Neuronal stem cell (in vitro differentiated cells): ENCODE data around the gene PCDHA9.
A peak's percentile ranks its signal among the peaks of the same experiment; 100 is the strongest.
"Not testable (repeated sequence)": the region's sequence is repeated elsewhere in the genome, so short reads cannot be mapped to it uniquely, and the experiment has no call there.

Source experiments
- DNase-seq: peaks from one replicate; pipeline ENCODE4 v3.0.0-alpha.2; 2013; ENCODE audit warnings: low spot score
- H2AFZ ChIP-seq: one replicate; pipeline ENCODE4 v1.6.1; 2013; ENCODE audit warnings: mild to moderate bottlenecking, low read length, inconsistent platforms
- H2AK5ac ChIP-seq: 2 replicates; pipeline ENCODE4 v1.6.1; 2013; ENCODE audit warnings: low read depth, mild to moderate bottlenecking, inconsistent platforms, low read length, moderate library complexity, mixed read lengths
- H2BK120ac ChIP-seq: 2 replicates; pipeline ENCODE4 v1.6.1; 2013; ENCODE audit warnings: low read depth, mild to moderate bottlenecking, inconsistent platforms, low read length, moderate library complexity, mixed read lengths
- H2BK12ac ChIP-seq: one replicate; pipeline ENCODE4 v1.6.1; 2013; ENCODE audit warnings: low read length, inconsistent platforms
- H2BK15ac ChIP-seq: 2 replicates; pipeline ENCODE4 v1.6.1; 2013; ENCODE audit warnings: mild to moderate bottlenecking, low read length, inconsistent platforms, mixed read lengths
- H2BK5ac ChIP-seq: one replicate; pipeline ENCODE4 v1.6.1; 2013; ENCODE audit warnings: inconsistent platforms, mild to moderate bottlenecking, low read length, moderate library complexity
- H3K14ac ChIP-seq: one replicate; pipeline ENCODE4 v1.6.1; 2013; ENCODE audit warnings: low read length, inconsistent platforms
- H3K18ac ChIP-seq: 2 replicates; pipeline ENCODE4 v1.6.1; 2013; ENCODE audit warnings: low read length, inconsistent platforms
- H3K23ac ChIP-seq: 2 replicates; pipeline ENCODE4 v1.6.1; 2013; ENCODE audit warnings: low read depth, mild to moderate bottlenecking, mixed read lengths, low read length, inconsistent platforms; ENCODE audit not compliant: poor library complexity
- H3K27ac ChIP-seq: replicated peaks from 3 replicates; pipeline ENCODE4 v1.5.1; 2013; ENCODE audit warnings: low read length, inconsistent platforms
- H3K27me3 ChIP-seq, 3 experiments: 2 replicates each; pipeline ENCODE4 v1.6.1; 2013; ENCODE audit warnings: low read length in 3 of 3, mild to moderate bottlenecking in 2 of 3, inconsistent platforms in 1 of 3, low read depth in 1 of 3, mixed read lengths in 1 of 3, moderate library complexity in 1 of 3; ENCODE audit not compliant: control insufficient read depth in 3 of 3, insufficient read depth in 3 of 3
- H3K36me3 ChIP-seq, 2 donors: replicated peaks in 1 of 2; 2 replicates each; pipeline ENCODE4 v1.6.1; 2013; ENCODE audit warnings: low read length in 2 of 2; ENCODE audit not compliant: control insufficient read depth in 2 of 2, insufficient read depth in 2 of 2
- H3K4ac ChIP-seq: 2 replicates; pipeline ENCODE4 v1.6.1; 2013; ENCODE audit warnings: inconsistent platforms, mild to moderate bottlenecking, low read length, moderate library complexity
- H3K4me1 ChIP-seq, 2 donors: 1 replicate in 1 of 2; 2 replicates in 1 of 2; pipeline ENCODE4 v1.6.1; 2013; ENCODE audit warnings: low read length in 2 of 2, low read depth in 1 of 2; ENCODE audit not compliant: control insufficient read depth in 2 of 2, insufficient read depth in 1 of 2
- H3K4me2 ChIP-seq: one replicate; pipeline ENCODE4 v1.6.1; 2013; ENCODE audit warnings: mild to moderate bottlenecking, low read length, inconsistent platforms; ENCODE audit not compliant: insufficient read depth, poor library complexity, severe bottlenecking
- H3K4me3 ChIP-seq, 2 donors: 2 replicates each; pipeline ENCODE4 v1.5.1; 2013; ENCODE audit warnings: low read length in 2 of 2, mild to moderate bottlenecking in 2 of 2, inconsistent platforms in 1 of 2, moderate library complexity in 1 of 2
- H3K79me1 ChIP-seq: one replicate; pipeline ENCODE4 v1.6.1; 2013; ENCODE audit warnings: low read depth, mild to moderate bottlenecking, inconsistent platforms, low read length, moderate library complexity
- H3K9ac ChIP-seq: one replicate; pipeline ENCODE4 v1.6.1; 2013; ENCODE audit warnings: mild to moderate bottlenecking, low read depth, low read length, inconsistent platforms; ENCODE audit not compliant: poor library complexity
- H3K9me3 ChIP-seq, 2 donors: replicated peaks in 1 of 2; 2 replicates each; pipeline versions ENCODE3 to v1.6.1; 2013; ENCODE audit warnings: low read length in 2 of 2, mild to moderate bottlenecking in 2 of 2, inconsistent platforms in 1 of 2, low read depth in 1 of 2, mixed read lengths in 1 of 2, moderate library complexity in 1 of 2; ENCODE audit not compliant: control insufficient read depth in 2 of 2, insufficient read depth in 1 of 2
- H4K8ac ChIP-seq: one replicate; pipeline ENCODE4 v1.6.1; 2013; ENCODE audit warnings: low read depth, mild to moderate bottlenecking, inconsistent platforms, low read length, moderate library complexity
- H4K91ac ChIP-seq: one replicate; pipeline ENCODE4 v1.6.1; 2013; ENCODE audit warnings: low read length, low read depth, mild to moderate bottlenecking, inconsistent platforms; ENCODE audit not compliant: poor library complexity
- WGBS, 2 donors: extraction: QIAGEN DNeasy Blood & Tissue Kit; methylation state at CpG; one replicate each; pipeline ENCODE4 v1.1.7; 2013; ENCODE audit warnings: missing lambda C conversion rate in 2 of 2, mixed read lengths in 1 of 2; ENCODE audit not compliant: insufficient read length in 2 of 2, insufficient replicate concordance in 1 of 2; ENCODE audit errors: extremely low coverage in 2 of 2; 5-methylcytosine and 5-hydroxymethylcytosine counted together

The PCDHA9 gene

DNA sequence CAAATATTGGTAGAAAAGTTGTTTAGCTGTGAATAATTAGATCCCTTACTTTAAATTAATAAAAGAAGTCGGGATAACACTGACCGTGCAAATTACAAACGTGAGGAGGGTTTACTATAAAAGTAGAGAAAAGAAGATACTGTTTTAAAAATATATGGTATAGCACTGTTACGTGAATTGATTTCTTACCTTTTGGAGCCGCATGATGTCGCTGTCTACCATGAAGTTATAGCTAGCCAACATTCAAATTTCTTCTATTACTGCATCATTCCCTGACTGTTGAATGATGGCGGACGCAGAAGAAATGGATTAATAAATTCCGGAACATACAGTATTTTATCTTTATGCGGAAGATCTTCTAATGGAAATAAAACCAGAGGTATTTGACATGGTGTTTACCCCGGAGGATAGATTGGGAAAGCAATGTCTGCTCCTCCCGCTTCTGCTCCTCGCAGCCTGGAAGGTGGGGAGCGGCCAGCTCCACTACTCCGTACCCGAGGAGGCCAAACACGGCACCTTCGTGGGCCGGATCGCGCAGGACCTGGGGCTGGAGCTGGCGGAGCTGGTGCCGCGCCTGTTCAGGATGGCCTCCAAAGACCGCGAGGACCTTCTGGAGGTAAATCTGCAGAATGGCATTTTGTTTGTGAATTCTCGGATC is 20.3 kb upstream of the PCDHA9 start, which contains the start of gene PCDHA6:
Gene PCDHA6 (plus strand): TSS at position 257 of the 658 bp plus-strand sequence. CDS start 132 bp downstream, at position 389.
- Histone ChIP-seq H3K9ac (peak within 1 kb of the TSS; percentile 90), H3K4me2 (peak within 1 kb of the TSS; percentile 33)
- DNase-seq, result no peak

DNA sequence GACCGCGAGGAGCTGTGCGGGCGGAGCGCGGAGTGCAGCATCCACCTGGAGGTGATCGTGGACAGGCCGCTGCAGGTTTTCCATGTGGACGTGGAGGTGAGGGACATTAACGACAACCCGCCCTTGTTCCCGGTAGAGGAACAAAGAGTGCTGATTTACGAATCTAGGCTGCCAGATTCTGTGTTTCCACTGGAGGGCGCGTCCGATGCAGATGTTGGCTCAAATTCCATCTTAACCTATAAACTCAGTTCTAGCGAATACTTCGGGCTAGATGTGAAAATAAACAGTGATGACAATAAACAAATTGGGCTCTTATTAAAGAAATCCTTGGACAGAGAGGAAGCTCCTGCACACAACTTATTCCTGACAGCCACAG is 19.8 kb upstream of the PCDHA9 start:
- H3K27ac ChIP-seq, result no peak overlapping the region
- no peak overlapping the region for H2BK15ac ChIP-seq
- no peak overlapping the region for H3K9ac ChIP-seq
- no peak overlapping the region for H2AK5ac ChIP-seq
- no peak for DNase-seq
- no peak overlapping the region for H4K91ac ChIP-seq
- H3K4me1 ChIP-seq, result no peaks in the 10 kb centered on the region
- peaks cover 14 to 53% of the 10 kb centered on the region in 2 donors for H3K9me3 ChIP-seq
- no peaks in the 10 kb centered on the region for H3K27me3 ChIP-seq
- no CpG with 5 or more reads among the region's 18 CpGs for WGBS, 2 donors
- H2BK120ac ChIP-seq, result no peak overlapping the region
- H2AFZ ChIP-seq, result peak overlapping the region; percentile 86
- no peak overlapping the region for H2BK5ac ChIP-seq
- H3K23ac ChIP-seq, result no peak overlapping the region
- H3K4me3 ChIP-seq, result peak overlapping the region; percentile 65 to 88
- H3K14ac ChIP-seq, result no peak overlapping the region
- H3K4me2 ChIP-seq, result no peak overlapping the region
- no peak overlapping the region for H2BK12ac ChIP-seq
- H3K36me3 ChIP-seq, result peaks cover 5 to 44% of the 10 kb centered on the region in 2 donors
- no peak overlapping the region for H3K18ac ChIP-seq
- peaks cover 8% of the 10 kb centered on the region for H3K79me1 ChIP-seq
- no peak overlapping the region for H3K4ac ChIP-seq
- H4K8ac ChIP-seq, result no peak overlapping the region

More for the DNA sequence above, 20.3 kb upstream of the PCDHA9 start, which contains the start of gene PCDHA6:
- H3K79me1 ChIP-seq, result peaks cover 8% of the 10 kb centered on the region
- no peak within 1 kb of the TSS for H3K23ac ChIP-seq
- H3K14ac ChIP-seq, result peak within 1 kb of the TSS; percentile 82
- H3K18ac ChIP-seq, result no peak within 1 kb of the TSS
- peaks cover 5 to 42% of the 10 kb centered on the region in 2 donors for H3K36me3 ChIP-seq
- H2BK120ac ChIP-seq, result no peak within 1 kb of the TSS
- H4K8ac ChIP-seq, result no peak within 1 kb of the TSS
- H3K4ac ChIP-seq, result no peak within 1 kb of the TSS
- H2BK12ac ChIP-seq, result no peak within 1 kb of the TSS
- H2BK15ac ChIP-seq, result no peak within 1 kb of the TSS
- H3K4me1 ChIP-seq, result no peaks in the 10 kb centered on the region
- peak within 1 kb of the TSS; percentile 65 to 88 for H3K4me3 ChIP-seq
- WGBS, 2 donors, result no CpG with 5 or more reads among the region's 27 CpGs
- H3K27me3 ChIP-seq, result no peaks in the 10 kb centered on the region
- no peak within 1 kb of the TSS for H3K27ac ChIP-seq
- H2AK5ac ChIP-seq, result no peak within 1 kb of the TSS
- H3K9me3 ChIP-seq, result peaks cover 15 to 51% of the 10 kb centered on the region in 2 donors
- H2BK5ac ChIP-seq, result no peak within 1 kb of the TSS
- peak within 1 kb of the TSS; percentile 86 for H2AFZ ChIP-seq
- H4K91ac ChIP-seq, result no peak within 1 kb of the TSS

DNA sequence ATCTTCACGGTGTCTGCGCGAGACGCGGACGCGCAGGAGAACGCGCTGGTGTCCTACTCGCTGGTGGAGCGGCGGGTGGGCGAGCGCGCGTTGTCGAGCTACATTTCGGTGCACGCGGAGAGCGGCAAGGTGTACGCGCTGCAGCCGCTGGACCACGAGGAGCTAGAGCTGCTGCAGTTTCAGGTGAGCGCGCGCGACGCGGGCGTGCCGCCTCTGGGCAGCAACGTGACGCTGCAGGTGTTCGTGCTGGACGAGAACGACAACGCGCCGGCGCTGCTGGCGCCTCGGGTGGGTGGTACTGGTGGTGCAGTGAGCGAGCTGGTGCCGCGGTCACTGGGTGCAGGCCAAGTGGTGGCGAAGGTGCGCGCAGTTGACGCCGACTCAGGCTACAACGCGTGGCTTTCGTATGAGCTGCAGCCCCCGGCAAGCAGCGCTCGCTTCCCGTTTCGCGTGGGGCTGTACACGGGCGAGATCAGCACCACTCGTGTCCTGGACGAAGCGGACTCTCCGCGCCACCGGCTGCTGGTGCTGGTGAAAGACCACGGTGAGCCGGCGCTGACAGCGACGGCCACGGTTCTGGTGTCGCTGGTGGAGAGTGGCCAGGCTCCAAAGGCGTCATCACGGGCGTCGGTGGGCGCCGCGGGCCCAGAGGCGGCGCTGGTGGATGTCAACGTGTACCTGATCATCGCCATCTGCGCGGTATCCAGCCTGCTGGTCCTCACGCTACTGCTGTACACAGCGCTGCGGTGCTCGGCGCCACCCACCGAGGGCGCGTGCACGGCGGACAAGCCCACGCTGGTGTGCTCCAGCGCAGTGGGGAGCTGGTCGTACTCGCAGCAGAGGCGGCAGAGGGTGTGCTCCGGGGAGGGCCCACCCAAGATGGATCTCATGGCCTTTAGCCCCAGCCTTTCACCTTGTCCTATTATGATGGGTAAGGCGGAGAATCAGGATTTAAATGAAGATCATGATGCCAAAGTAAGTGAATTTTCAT is 18.4 kb upstream of the PCDHA9 start:
- H3K9me3 ChIP-seq, result peaks cover 9 to 54% of the 10 kb centered on the region in 2 donors
- H2BK12ac ChIP-seq, DNase-seq: not testable (repeated sequence)

DNA sequence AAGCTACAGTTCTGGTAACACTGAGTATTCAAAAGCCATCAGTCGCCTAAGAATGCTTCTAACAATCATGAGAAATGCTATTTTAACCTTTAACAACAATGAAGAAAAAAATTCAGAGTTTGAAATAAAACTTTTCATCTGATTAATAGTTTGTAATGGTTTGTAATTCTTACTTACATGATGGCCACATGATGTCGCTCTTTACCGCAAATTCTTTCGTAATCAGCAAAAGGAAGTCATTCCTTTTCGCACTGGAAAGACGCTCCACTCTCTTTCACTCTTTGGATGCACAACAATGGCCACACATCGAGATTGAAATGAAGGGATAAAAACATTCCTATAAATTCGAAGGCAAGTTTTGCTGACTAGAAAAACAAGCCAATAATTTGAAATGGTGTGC is 14.2 kb upstream of the PCDHA9 start, which contains the start of gene PCDHA7:
Gene PCDHA7 (plus strand): TSS at position 277 of the 400 bp plus-strand sequence. CDS start 115 bp downstream, at position 392.
- no peak for DNase-seq
- Histone ChIP-seq H2BK5ac (no peak within 1 kb of the TSS), H2AK5ac (no peak within 1 kb of the TSS), H2BK120ac (no peak within 1 kb of the TSS), H3K4me3 (no peak within 1 kb of the TSS), H2BK12ac (no peak within 1 kb of the TSS), H3K27ac (no peak within 1 kb of the TSS), H3K9ac (no peak within 1 kb of the TSS), H3K18ac (no peak within 1 kb of the TSS), H3K27me3 (no peaks in the 10 kb centered on the region), H3K14ac (no peak within 1 kb of the TSS), H3K4me1 (no peaks in the 10 kb centered on the region), H3K23ac (no peak within 1 kb of the TSS), H4K91ac (no peak within 1 kb of the TSS), H3K4me2 (no peak within 1 kb of the TSS), H3K79me1 (peaks cover 5% of the 10 kb centered on the region), H4K8ac (no peak within 1 kb of the TSS), H2BK15ac (no peak within 1 kb of the TSS), H3K36me3 (peaks cover 12 to 51% of the 10 kb centered on the region in 2 donors), H2AFZ (no peak within 1 kb of the TSS), H3K9me3 (peaks cover 16 to 78% of the 10 kb centered on the region in 2 donors), H3K4ac (no peak within 1 kb of the TSS)
- WGBS, 2 donors, result no CpG with 5 or more reads among the region's 8 CpGs

More for the DNA sequence above, 18.4 kb upstream of the PCDHA9 start:
- peak overlapping the region; percentile 44 for H3K9ac ChIP-seq
- H2BK120ac ChIP-seq, result peak overlapping the region; percentile 47
- not testable (repeated sequence) for H2AK5ac ChIP-seq, H4K91ac ChIP-seq, H3K27me3 ChIP-seq, H3K4me2 ChIP-seq, H2BK15ac ChIP-seq, H3K23ac ChIP-seq, H3K27ac ChIP-seq, H3K14ac ChIP-seq, H2AFZ ChIP-seq, H3K4ac ChIP-seq, H3K79me1 ChIP-seq, H3K4me1 ChIP-seq, H4K8ac ChIP-seq
- H3K18ac ChIP-seq, result peak overlapping the region; percentile 4
- peak overlapping the region; percentile 5 for H2BK5ac ChIP-seq
- WGBS, 2 donors, result no CpG with 5 or more reads among the region's 106 CpGs
- H3K4me3 ChIP-seq, result peak overlapping the region in 1 of 2 donors; percentile 3
- H3K36me3 ChIP-seq, result peaks cover 4 to 40% of the 10 kb centered on the region in 2 donors
